OCI-LY3 (cell line): Measurements from ENCODE around the gene MMP20.

Source experiments
- H2AFZ ChIP-seq: fragments of 200-600, 300-600 bp; shearing (Covaris generic); 2 replicates; pipeline ENCODE4 v1.6.0; 2014; ENCODE audit warnings: antibody characterized with exemption, low read depth, low read length
- H3K27ac ChIP-seq: fragments of 200-600, 300-600 bp; sonication (generic); 2 replicates; pipeline ENCODE4 v1.5.1; 2014; ENCODE audit warnings: mild to moderate bottlenecking, low read length, moderate library complexity, mixed read lengths
- H3K27me3 ChIP-seq: fragments of 200-600, 300-600 bp; sonication (generic); 2 replicates; pipeline ENCODE4 v1.6.1; 2014; ENCODE audit warnings: low read depth, low read length, mixed read lengths
- H3K36me3 ChIP-seq: fragments of 200-600, 300-600 bp; sonication (generic); replicated peaks from 2 replicates; pipeline ENCODE3; 2014; ENCODE audit warnings: low read depth, low read length, mixed read lengths
- H3K4me1 ChIP-seq: fragments of 300-600, 200-600 bp; sonication (generic); 2 replicates; pipeline ENCODE4 v1.6.1; 2014; ENCODE audit warnings: low read length, mixed read lengths
- H3K4me2 ChIP-seq: fragments of 200-600, 300-600 bp; sonication (generic); 2 replicates; pipeline ENCODE4 v1.6.1; 2014; ENCODE audit warnings: low read length, mixed read lengths
- H3K4me3 ChIP-seq: fragments of 300-600, 200-600 bp; sonication (generic); 2 replicates; pipeline ENCODE4 v1.5.1; 2014; ENCODE audit warnings: antibody characterized with exemption, mild to moderate bottlenecking, low read length, moderate library complexity
- H3K79me2 ChIP-seq: fragments of 300-600, 200-600 bp; shearing (Covaris generic); 2 replicates; pipeline ENCODE4 v1.6.1; 2014; ENCODE audit warnings: mild to moderate bottlenecking, low read length, mixed read lengths
- H3K9ac ChIP-seq: fragments of 300-600, 200-600 bp; shearing (Covaris generic); 2 replicates; pipeline ENCODE4 v1.6.0; 2014; ENCODE audit warnings: mild to moderate bottlenecking, low read length, moderate library complexity
- H3K9me3 ChIP-seq: fragments of 200-600, 300-600 bp; shearing (Covaris generic); 2 replicates; pipeline ENCODE4 v1.6.1; 2014; ENCODE audit warnings: low read length, mixed read lengths; ENCODE audit not compliant: insufficient read depth
- H4K20me1 ChIP-seq: fragments of 200-600, 300-600 bp; sonication (generic); 2 replicates; pipeline ENCODE4 v1.6.1; 2016; ENCODE audit warnings: low read length, mixed read lengths; ENCODE audit not compliant: insufficient read depth
- CTCF ChIP-seq: fragments of 200-600, 300-600 bp; sonication (generic); IDR thresholded peaks from 2 replicates; pipeline ENCODE4 v1.5.1; 2014; ENCODE audit warnings: antibody characterized with exemption, low read length, low read depth
- EZH2phosphoT487 ChIP-seq: fragments of 200-600 bp; shearing (Covaris generic); IDR thresholded peaks from 2 replicates; pipeline ENCODE4 v1.6.1; 2018; ENCODE audit warnings: antibody characterized with exemption, mixed run types, low read depth

Gene MMP20

GRCh38 chr11:102583141-102583873 is 41.8 kb downstream of the MMP20 start:
- Histone ChIP-seq H3K79me2 (no peaks in the 10 kb centered on the region), H3K4me3 (no peak overlapping the region), H4K20me1 (no peaks in the 10 kb centered on the region), H2AFZ (no peak overlapping the region), H3K9ac (no peak overlapping the region), H3K4me1 (peaks cover 22% of the 10 kb centered on the region), H3K27me3 (no peaks in the 10 kb centered on the region), H3K4me2 (no peak overlapping the region), H3K27ac (no peak overlapping the region), H3K9me3 (peaks cover 5% of the 10 kb centered on the region; the same call in 1 of the 2 replicates), H3K36me3 (no peaks in the 10 kb centered on the region)
- TF ChIP-seq CTCF, result no peak
- TF ChIP-seq EZH2phosphoT487, result no peak

GRCh38 chr11:102582140-102582539 is 43.0 kb downstream of the MMP20 start:
- peaks cover 29% of the 10 kb centered on the region for H3K4me1 ChIP-seq
- H2AFZ ChIP-seq, result no peak overlapping the region
- no peak overlapping the region for H3K27ac ChIP-seq
- H3K4me2 ChIP-seq, result no peak overlapping the region
- TF ChIP-seq EZH2phosphoT487 (no peak), CTCF (no peak)
- no peak overlapping the region for H3K9ac ChIP-seq
- no peaks in the 10 kb centered on the region for H4K20me1 ChIP-seq
- no peaks in the 10 kb centered on the region for H3K27me3 ChIP-seq
- no peaks in the 10 kb centered on the region for H3K36me3 ChIP-seq
- no peak overlapping the region for H3K4me3 ChIP-seq
- no peaks in the 10 kb centered on the region for H3K79me2 ChIP-seq
- H3K9me3 ChIP-seq, result peaks cover 5% of the 10 kb centered on the region; the same call in 1 of the 2 replicates

GRCh38 chr11:102581066-102581465 is 44.1 kb downstream of the MMP20 start:
- Histone ChIP-seq H3K4me1 (peaks cover 38% of the 10 kb centered on the region), H2AFZ (no peak overlapping the region), H3K27ac (no peak overlapping the region), H4K20me1 (no peaks in the 10 kb centered on the region), H3K79me2 (no peaks in the 10 kb centered on the region), H3K9me3 (peaks cover 5% of the 10 kb centered on the region; the same call in 1 of the 2 replicates), H3K27me3 (peaks cover 3% of the 10 kb centered on the region; the same call in 1 of the 2 replicates), H3K4me3 (no peak overlapping the region), H3K36me3 (no peaks in the 10 kb centered on the region), H3K9ac (no peak overlapping the region), H3K4me2 (no peak overlapping the region)
- no peak for TF ChIP-seq EZH2phosphoT487
- TF ChIP-seq CTCF, result no peak

GRCh38 chr11:102580185-102580951 is 44.8 kb downstream of the MMP20 start:
- Histone ChIP-seq H3K27me3 (peaks cover 3% of the 10 kb centered on the region; the same call in 1 of the 2 replicates), H3K27ac (no peak overlapping the region), H3K79me2 (no peaks in the 10 kb centered on the region), H4K20me1 (no peaks in the 10 kb centered on the region), H3K4me3 (no peak overlapping the region), H3K36me3 (no peaks in the 10 kb centered on the region), H3K4me1 (peaks cover 38% of the 10 kb centered on the region), H3K9ac (no peak overlapping the region), H3K4me2 (no peak overlapping the region), H2AFZ (no peak overlapping the region), H3K9me3 (no peaks in the 10 kb centered on the region)
- no peak for TF ChIP-seq CTCF
- no peak for TF ChIP-seq EZH2phosphoT487
